T-helper 2 cell treated with Interferon-gamma antibody and Interleukin-4, amounts not matched to agents 100 ng/mL and 5 ng/mL, for 36 hours (primary cell): ENCODE results near the gene AKR1C8. TPM values are rescaled to one million over a fixed set of nuclear protein-coding genes. Genes with fewer than 3 reads are reported as not detected.
"Not testable (repeated sequence)": the region's sequence is repeated elsewhere in the genome, so short reads cannot be mapped to it uniquely, and the experiment has no call there.

Experiments
- intact Hi-C: fragments of 100-400 bp; cut with micrococcal nuclease; formaldehyde crosslinking; loops from one replicate; pipeline ENCODE4 v1.15.1; 2023
- total RNA-seq: library from RNA; stranded (reverse); gene quantifications from 2 replicates; pipeline ENCODE4 v1.2.3, GENCODE V29; 2022

Gene AKR1C8
- 0.20 and 0.23 TPM in 2 replicates for total RNA-seq

- intact Hi-C loops = no loop called here
Measured at GRCh38 chr10:5184987-5185775, at the start of gene AKR1C8. Gene AKR1C8, minus strand, starts transcription at chr10:5185150. Its CDS starts 46 bp downstream, at chr10:5185104.

GRCh38 chr10:5234106-5234860 is 49.3 kb upstream of the AKR1C8 start:
- intact Hi-C loops = no loop called here

GRCh38 chr10:5233324-5233723 is 48.4 kb upstream of the AKR1C8 start:
- intact Hi-C loops = no loop called here

- intact Hi-C loops = no loop called here
Measured at GRCh38 chr10:5229019-5229418, 44.1 kb upstream of the AKR1C8 start.

- intact Hi-C loops = not testable (repeated sequence)
Measured at GRCh38 chr10:5222942-5223341, 38.0 kb upstream of the AKR1C8 start.

GRCh38 chr10:5219262-5219661 is 34.3 kb upstream of the AKR1C8 start:
- intact Hi-C loops = loop anchor here (10.0 kb wide), 1 partner anchor 56 kb away; no protein-coding TSS in a partner anchor

GRCh38 chr10:5216801-5217200 is 31.9 kb upstream of the AKR1C8 start:
- intact Hi-C loops = loop anchor here (10.0 kb wide), 1 partner anchor 58 kb away; no protein-coding TSS in a partner anchor

GRCh38 chr10:5211696-5212536 is 27.0 kb upstream of the AKR1C8 start:
- intact Hi-C loops = loop anchor here (10.0 kb wide), 1 partner anchor 63 kb away; no protein-coding TSS in a partner anchor

- intact Hi-C loops = loop anchor here (10.0 kb wide), 1 partner anchor 65 kb away; no protein-coding TSS in a partner anchor
Measured at GRCh38 chr10:5210261-5210660, 25.3 kb upstream of the AKR1C8 start.

GRCh38 chr10:5209776-5210175 is 24.8 kb upstream of the AKR1C8 start:
- intact Hi-C loops = loop anchor here (10.0 kb wide), 1 partner anchor 65 kb away; no protein-coding TSS in a partner anchor

- intact Hi-C loops = no loop called here
Measured at GRCh38 chr10:5206799-5207198, 21.8 kb upstream of the AKR1C8 start.

- intact Hi-C loops = no loop called here
Measured at GRCh38 chr10:5199398-5199797, 14.4 kb upstream of the AKR1C8 start.

GRCh38 chr10:5198386-5198785 is 13.4 kb upstream of the AKR1C8 start:
- intact Hi-C loops = no loop called here

GRCh38 chr10:5196702-5197113 is 11.8 kb upstream of the AKR1C8 start, which contains the start of gene AKR1C4:
Gene AKR1C4, plus strand, starts transcription at chr10:5196837. Its CDS starts 31 bp downstream, at chr10:5196868.
- intact Hi-C loops = no loop called here

GRCh38 chr10:5195727-5196374 is 10.9 kb upstream of the AKR1C8 start:
- intact Hi-C loops = no loop called here

- intact Hi-C loops = no loop called here
Measured at GRCh38 chr10:5194431-5194830, 9.5 kb upstream of the AKR1C8 start.

GRCh38 chr10:5188358-5188757 is 3.4 kb upstream of the AKR1C8 start:
- intact Hi-C loops = no loop called here

- intact Hi-C loops = no loop called here
Measured at GRCh38 chr10:5187867-5188266, 2.9 kb upstream of the AKR1C8 start.

GRCh38 chr10:5183923-5184322 is 1.0 kb downstream of the AKR1C8 start:
- intact Hi-C loops = no loop called here

GRCh38 chr10:5180503-5180902 is 4.4 kb downstream of the AKR1C8 start:
- intact Hi-C loops = not testable (repeated sequence)

- intact Hi-C loops = not testable (repeated sequence)
Measured at GRCh38 chr10:5175581-5175980, 9.4 kb downstream of the AKR1C8 start.
